GM21737 (cell line): Measurements from ENCODE around the gene CMTM1.
"Not testable (repeated sequence)": the region's sequence is repeated elsewhere in the genome, so short reads cannot be mapped to it uniquely, and the experiment has no call there.

Experiments
- ATAC-seq: cut with Tn5 transposase; IDR thresholded peaks from one replicate; pipeline ENCODE4 v1.9.1; 2021; ENCODE audit warnings: mild to moderate bottlenecking, moderate library complexity; ENCODE audit not compliant: unreplicated experiment

CMTM1 gene

DNA sequence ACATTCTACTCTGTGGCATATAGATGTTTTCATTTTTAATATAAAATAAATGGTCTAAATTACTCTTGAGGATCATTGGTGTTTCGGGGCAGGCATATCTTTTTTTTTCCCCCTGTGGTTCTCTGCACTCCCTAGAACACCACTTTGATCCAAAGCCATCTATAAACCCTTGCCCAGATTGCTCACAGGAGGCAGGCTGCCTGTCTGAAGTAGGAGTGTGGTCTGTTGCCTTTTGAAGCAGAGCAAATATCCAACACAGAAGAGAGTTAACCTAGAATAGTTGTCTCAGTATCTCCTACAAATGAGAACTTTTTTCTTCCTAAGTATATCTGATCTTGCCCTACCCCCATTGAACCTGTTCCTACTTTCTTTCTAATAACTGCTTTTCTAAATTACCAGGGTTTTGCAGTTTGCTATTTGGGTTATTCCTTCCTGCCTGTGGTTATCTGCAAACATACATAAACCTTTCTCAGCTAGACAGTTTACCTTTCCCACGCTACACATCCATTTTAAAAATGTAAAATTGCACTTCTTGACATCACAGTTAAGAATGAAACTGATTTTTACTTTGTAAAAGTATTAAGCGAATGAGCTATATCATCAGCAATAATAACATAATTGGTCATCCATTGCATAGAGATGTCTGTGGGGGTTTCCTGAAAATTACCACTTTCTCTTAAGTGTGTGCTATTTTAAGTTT is 4.7 kb upstream of the CMTM1 start:
- ATAC-seq: no peak

DNA sequence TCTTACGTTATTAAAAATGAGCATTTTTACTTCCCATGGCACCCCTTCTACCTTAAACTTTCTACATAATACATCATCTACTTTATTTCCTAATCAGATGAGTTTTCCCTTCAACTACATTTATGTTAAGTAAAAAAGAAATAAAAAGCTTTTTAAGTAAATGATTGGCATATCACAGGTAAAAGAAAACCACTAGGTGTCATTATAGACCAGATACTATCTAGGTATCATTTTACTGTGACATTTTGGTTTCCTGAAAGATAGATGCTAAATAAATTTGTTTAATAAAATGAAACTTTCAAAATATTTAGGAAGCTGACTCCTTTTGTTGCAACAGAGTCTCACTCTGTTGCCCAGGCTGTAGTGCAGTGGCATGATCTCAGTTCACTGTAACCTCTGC is 3.8 kb upstream of the CMTM1 start:
- no peak for ATAC-seq

DNA sequence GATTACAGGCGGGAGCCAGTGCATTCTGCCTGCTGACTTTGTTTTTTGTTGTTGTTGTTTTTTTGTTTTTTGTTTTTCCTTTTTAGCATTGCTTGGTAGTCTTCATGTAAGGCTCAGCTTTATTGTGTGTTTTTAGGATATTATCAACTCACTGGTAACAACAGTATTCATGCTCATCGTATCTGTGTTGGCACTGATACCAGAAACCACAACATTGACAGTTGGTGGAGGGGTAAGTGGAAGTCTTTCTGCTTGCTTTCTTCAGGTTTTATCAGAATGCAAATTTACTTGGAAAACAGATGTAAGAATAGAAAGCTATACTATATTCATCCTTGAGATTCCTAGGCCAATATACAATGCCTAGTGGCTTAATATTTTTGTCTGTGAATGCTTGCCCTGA is 3.3 kb upstream of the CMTM1 start:
- no peak for ATAC-seq

DNA sequence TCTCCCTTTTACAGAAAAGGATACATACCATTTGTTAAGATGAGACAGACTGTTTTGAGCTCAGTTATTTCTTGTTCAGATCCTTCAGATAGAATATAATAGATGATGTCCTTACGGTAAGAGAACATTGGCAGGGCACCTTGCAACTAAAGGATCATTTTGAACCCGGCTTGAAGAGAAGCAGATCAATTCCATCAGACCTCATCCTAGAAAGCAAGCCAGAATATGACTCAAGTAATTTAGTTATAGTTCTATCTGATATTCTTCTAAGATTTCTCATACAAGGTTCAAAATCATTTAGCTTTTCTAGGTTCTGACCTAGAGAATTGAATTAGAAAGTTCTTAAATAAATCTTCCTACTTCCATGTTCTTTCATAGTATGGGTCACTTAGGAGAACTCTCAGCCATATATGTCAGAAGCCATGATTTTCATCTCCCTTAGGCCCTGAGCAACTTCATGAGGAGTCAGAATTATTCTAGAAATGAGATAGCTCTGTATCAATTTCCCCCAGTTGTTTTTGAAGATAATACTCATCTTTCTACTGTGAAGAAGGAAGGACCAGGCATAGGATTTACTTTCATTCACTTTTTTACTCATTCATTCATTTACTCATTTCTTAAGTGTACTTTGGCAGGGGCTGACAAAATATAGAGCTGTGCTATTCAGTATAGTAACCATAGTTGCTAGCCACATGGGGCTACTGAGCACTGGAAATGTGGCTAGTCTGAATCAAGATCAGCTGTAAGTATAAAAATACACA is 2.5 kb upstream of the CMTM1 start:
- no peak for ATAC-seq

DNA sequence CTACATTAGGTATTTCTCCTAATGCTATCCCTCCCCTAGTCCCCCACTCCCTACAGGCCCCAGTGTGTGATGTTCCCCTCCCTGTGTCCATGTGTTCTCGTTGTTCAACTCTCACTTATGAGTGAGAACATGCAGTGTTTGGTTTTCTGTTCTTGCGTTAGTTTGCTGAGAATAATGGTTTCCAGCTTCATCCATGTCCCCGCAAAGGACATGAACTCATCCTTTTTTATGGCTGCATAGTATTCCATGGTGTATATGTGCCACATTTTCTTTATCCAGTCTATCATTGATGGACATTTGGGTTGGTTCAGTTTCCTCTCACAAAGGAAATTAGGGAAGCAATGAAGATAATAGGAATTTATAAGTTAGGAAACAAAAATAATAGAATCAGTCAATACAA is 1.0 kb downstream of the CMTM1 start:
- ATAC-seq: not testable (repeated sequence)

DNA sequence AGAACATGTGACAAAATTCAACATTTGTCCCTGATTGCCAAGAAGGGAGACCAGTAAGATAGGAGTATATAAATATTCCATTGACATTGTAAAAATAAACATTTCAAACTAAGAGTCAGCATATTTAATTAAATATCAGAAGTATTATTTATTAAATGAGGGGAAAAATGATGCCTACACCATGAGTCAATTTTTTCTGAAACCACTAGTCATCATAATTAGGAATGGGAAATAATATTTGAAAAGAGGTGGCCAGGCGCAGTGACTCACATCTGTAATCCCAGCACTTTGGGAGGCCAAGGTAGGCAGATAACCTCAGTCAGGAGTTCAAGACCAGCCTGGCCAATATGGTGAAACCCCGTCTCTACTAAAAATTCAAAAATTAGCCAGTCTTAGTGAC is 2.1 kb downstream of the CMTM1 start:
- ATAC-seq: no peak

DNA sequence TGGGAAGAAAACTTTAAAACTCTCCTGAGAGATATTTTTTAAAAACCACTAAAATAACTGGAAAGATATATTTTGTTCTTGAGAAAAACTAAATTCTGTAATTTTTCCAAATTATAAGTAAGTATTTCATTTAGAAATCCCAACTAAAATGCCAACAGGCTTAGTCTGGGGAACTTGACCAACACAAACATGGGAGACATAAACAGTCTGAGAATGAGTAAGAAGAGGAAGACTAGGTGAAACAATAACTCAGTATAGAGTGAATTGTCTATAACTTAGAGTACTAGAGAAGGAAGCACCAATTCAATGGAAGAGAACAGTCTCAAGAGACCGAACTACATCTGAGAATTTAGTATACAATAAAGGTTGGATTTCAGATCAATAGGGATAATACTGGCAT is 2.9 kb downstream of the CMTM1 start:
- ATAC-seq: no peak

DNA sequence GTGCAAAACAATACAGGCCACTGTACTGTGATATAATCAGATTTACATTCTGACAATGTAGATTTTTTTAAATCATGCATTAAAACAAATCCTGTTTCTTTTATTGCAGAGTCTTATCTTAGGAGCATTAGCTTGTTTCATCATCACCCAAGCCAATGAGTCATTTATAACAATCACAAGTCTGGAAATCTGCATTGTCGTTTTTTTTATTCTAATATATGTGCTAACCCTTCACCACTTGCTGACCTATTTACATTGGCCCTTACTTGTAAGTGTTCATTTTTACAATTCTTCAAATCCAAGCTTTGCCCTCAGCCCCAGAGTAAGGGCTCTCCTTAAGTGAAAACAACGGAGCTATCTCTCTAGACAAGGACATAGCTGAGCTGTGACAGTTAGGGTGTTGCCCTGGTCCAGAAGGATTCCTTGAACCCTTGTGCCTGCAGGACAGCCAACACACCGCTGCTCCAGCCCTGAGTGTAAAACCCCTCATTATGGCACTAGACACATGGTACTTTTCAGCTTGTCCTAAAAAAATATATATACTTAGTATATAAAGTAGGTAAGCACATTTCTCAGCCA is 3.7 kb downstream of the CMTM1 start:
- ATAC-seq: no peak

DNA sequence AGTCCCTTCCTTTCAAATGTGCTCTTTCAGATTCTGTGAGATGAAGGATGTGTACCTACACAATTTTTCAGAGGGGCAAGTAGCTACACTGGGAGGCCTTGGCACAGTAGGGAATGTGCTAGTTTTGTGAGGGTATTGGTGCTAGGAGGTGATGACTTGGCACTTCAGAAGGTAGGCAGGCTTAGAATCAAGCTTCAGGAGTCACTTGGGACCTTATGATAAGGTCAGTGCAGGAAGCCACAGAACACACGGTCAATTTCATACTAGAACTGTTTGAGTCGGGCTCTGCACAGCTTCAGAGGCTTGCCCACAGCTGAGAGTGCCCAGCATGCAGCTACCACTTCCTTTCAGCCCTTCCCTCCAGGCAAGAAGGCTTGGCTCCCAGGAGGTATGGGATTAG is 6.1 kb downstream of the CMTM1 start:
- ATAC-seq: no peak

DNA sequence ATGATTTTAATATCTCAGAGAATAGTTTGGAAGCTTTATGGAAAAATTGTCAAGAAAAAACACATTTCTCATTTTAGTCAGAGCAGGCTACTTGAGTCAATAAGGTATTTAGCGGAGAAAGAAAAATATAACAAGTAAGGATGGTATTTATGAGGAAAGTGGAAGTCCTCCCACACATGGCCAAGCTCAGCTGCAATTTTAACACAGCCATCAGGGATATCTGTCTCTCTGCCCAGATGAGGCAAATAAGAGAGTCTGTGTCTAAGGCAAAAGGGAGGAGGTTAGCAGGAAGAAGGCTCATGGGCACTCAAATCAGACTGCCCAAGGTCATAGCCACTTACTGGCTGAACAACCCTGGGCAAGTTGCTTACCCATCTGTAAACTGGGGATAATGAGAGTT is 7.8 kb downstream of the CMTM1 start:
- no peak for ATAC-seq

DNA sequence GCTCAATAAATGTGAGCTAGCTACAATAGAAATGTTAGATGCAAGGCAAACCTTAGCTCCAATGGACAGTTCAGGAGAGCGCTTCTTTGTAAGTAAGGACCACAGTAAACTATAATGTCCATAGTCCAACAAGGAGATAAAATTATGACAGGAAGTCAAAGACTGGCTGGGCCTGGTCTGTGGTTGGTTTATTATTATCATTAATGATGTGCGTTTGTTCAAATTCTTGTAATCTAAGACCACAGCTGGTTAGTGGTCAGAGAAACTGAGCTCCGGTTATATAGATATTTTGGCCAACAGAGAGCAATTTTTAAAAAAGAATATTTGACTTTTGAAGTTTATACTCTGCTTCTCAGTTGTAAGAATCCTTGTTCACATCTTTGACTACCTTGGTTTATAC is 8.3 kb downstream of the CMTM1 start:
- ATAC-seq: no peak

DNA sequence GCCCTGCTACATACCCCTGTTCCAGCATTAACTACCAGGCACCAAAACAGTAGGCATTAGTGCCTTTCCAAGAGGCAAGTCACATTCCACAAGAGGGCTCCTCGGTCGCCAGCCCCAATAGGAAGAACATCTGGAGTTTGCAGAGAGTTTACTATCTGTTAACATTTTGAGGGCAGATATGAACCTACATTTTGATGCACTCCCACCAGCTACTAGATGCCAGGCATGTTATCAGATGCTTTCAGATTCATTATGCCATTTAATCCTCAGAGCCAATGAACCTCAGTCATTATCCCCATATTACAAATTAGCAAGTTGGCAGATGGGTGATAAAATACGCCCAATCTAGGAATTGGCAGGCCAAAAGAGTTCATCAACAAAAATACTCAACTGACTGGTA is 8.8 kb downstream of the CMTM1 start:
- ATAC-seq: no peak

DNA sequence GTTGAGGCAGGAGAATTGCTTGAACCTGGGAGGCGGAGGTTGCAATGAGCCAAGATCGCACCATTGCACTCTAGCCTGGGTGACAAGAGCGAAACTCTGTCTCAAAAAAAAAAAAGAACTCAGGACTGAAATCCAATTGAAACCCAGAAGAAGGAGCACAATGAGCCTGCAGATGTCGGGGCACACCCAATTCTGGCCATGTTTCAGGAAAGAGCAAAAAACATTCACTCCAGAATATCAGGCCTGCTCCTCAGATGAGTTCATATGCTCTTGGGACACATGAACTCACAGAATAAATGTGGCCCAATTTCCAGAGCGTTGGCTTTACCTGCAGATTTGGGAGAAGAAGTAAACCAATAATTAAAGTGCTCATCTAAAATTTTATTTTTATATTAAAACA is 10.1 kb downstream of the CMTM1 start:
- ATAC-seq: no peak

DNA sequence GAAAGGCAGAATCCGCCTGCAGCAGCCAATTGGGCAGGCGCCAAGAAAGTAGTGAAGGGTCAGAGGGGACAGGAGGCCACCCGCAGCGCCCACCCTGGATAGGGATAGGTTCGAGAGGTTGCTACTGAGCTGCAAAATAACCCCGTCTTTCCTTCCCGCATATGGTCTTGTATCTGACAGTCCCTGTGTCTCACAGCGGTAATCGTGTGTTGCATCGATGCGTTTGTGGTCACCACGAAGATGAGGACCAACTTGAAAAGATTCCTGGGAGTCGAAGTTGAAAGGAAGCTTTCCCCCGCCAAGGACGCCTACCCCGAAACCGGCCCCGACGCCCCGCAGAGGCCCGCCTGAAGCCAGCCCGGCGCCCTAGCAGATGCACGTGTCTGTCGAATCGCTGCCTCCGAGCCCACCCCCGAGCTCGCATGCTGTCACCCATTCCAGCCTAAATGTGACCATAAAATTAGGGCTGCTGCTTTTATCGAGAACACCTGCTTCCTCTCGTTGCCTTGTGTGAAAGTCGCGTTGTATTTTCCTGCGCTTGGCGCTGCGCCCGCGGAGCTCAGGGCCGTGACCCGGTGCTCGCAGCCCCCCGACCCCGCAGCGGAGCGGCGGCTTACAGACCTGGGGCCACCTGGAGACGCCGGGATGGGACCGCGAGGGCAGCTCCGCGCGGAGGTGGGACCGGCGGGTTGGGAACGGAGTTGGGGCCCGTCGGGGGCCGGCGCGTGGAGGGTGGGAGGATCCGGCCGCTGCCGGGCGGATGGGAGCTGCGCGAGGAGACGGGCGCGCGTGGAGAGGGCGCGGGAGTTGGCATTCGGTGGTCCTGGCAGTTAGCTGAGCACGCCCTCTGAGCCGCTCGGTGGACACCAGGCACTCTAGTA is 12.7 kb downstream of the CMTM1 start, which contains the start of gene CMTM2:
CMTM2 (plus strand) TSS at position 813 of the 881 bp plus-strand sequence. CDS start 145 bp downstream, outside the sequence.
- ATAC-seq: no peak

DNA sequence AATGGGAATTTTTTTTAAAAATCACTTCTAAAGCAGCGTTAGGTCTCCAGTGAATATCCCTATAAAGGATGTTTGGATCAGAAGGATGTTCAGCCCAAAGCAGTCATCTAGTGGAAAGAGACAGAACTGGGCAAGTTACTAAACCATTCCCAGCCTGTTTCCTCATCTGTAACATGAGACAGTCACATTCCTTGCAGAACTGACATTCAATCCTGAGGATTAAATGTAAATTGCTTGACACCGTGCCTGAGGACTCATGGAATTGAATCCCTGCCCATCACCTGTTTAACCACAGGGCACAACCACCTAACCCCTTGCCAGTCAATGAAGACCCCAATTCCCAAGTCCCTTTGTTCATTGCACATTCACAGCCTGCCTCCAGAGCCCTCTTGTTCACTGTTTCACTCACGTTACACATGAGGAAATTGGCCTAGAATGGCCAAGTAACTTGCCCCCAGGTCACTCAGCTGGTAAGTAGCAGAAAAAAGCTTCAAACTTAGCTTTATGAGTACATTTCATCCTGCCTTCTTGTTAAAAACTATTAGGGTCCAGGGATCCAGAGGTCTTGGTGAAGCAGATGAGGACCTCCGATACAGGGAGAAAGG is 14.5 kb downstream of the CMTM1 start:
- ATAC-seq: no peak

DNA sequence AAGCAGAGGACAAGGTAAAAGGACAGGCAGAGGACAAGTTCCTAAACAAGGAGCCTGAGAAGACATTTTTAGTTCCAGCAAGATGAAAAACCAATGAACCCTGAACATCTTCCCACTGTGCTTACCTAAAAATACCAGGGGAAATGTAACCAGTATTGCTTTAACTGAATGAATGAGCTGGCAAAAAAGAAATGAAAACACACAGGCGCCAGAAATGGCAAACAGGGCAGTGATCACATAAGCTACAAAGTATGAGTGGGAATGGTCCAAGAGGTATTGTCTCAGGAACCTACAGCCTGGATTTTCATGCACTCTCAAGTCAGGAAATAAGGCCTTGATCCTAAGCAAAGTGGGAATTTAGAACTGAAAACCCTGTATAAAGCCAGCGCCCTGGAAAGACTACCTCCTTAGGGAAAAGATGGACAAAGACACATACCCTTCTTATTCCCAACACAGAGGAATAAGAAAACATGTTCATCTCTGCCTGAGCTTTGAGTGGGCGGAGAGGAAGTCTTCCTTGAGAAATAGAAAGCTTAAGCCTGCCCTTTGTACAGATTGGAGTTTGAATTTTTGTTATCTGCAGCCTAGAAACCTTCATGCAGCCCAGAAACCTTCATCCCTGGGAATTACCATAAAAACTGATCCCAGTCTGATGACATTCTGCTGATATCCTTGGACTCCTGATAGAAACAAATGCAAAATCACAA is 15.2 kb downstream of the CMTM1 start:
- ATAC-seq: no peak

DNA sequence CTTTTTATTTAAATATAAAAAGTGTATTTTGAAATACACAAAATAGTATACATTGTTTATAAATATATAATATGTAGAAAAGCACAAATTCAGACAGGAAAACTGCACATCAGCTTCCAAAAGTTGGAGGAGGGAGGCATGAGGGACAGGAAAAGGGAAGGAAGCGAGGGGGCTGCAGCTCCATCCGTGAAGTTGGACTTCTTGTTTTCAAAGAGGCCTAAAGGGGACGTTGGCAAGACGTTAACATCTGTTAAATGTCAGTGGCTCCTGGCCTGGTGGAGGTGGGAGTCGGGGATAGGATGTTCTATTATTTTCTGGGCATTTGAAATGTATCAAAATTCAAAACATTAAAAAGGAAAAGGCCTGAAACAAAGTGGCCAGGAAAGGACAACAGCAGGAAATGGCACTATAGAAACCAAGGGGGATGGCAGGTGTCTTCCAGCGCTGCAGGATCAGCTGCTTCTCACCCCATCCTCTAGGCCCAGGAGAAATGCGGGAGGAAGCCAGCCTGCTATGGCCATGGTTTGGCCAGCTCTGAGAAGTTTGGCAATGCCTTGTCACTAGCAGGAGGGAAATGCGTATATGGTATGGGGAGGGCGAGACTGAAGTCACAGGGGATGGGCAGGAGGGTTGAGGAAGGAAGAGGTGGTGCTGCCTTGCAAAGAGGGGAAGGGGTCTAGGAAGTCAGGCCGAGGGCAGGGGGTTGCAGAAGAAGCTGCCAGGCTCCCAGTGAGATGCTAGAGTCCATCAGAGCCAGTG is 19.4 kb downstream of the CMTM1 start:
- no peak for ATAC-seq

DNA sequence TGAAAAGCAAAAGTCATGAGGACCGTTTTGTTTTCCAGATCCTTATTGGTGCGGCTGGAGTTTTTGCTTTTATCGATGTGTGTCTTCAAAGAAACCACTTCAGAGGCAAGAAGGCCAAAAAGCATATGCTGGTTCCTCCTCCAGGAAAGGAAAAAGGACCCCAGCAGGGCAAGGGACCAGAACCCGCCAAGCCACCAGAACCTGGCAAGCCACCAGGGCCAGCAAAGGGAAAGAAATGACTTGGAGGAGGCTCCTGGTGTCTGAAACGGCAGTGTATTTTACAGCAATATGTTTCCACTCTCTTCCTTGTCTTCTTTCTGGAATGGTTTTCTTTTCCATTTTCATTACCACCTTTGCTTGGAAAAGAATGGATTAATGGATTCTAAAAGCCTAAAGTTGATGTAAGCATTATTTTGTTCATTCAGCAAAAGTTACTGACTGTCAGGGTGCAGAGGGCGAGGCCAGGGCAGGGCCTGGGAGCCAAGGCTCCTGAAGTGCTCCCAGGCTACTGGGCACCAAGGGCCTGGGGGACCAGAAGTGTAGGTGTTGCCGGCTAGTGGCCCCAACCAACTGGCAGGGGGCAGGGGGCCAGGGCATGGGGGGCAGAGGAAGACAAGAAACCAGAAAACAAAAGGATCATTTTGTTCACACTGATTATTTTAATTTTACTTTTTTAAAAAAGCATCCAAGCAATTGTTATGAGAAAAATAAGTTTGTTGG is 21.8 kb downstream of the CMTM1 start:
- ATAC-seq: no peak
